GM18907 (cell line): ENCODE data around the gene NOXO1.

Source experiments
- ATAC-seq: cut with Tn5 transposase; IDR thresholded peaks from one replicate; pipeline ENCODE4 v1.9.1; 2021; ENCODE audit warnings: mild to moderate bottlenecking, moderate library complexity; ENCODE audit not compliant: unreplicated experiment

Gene NOXO1

DNA sequence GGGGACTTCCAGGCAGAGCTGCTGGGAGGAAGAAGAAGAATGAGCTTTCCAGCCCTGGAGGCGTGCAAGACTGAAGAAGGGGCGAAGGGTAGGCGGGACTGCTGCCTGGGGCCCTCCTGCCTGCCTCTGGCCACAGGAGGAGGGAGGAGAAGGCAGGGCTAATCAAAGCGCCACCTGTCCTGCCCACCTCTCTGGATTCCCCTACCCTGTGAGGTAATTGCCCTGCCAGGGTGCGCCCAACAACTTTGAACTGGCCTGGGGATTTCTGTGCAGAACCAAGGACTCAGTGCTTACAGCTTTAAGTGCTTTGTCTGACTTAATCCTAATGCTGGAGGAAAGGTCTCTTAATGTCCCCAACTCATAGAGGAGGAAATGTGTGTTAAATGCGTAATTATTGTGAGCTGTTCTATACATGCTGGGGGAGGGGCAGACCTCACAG, at the start of gene NOXO1:
NOXO1 (minus strand) TSS at position 72 of the 439 bp plus-strand sequence. CDS start 290 bp downstream, outside the sequence.
- ATAC-seq, result no peak

GRCh38 chr16:2030036-2030435, 48.8 kb upstream of the NOXO1 start:
- ATAC-seq, result no peak

- no peak for ATAC-seq
Observed at GRCh38 chr16:2029350-2029749, 48.1 kb upstream of the NOXO1 start.

DNA sequence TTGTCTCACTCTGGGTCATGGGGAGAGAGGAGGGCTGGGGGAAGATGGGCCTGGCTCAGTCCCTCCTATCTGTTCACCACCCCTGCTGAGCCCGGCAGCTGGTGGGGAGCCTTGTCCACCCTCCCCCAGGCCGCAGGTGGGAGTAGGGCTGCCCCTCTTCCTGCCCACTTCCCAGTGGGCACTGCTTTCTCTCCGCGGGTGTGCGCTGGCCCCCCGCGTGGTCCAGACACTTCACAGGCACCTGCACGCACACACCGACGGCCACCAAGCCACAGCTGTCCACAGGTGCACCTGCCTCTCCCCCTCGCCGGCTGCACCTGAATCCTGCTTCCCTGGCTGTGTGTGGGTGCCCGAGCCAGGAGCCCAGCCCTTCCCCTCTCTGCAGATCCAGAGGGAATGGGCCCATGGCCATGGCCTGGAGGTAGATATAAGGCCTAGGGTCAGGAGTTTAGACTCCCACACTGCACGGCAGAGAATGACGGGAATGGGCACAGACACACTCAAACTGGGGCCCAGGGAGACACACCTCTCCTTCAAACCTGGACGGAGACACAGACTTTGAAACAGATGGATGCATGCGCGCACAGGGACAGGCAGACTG, 47.5 kb upstream of the NOXO1 start:
- ATAC-seq, result no peak

DNA sequence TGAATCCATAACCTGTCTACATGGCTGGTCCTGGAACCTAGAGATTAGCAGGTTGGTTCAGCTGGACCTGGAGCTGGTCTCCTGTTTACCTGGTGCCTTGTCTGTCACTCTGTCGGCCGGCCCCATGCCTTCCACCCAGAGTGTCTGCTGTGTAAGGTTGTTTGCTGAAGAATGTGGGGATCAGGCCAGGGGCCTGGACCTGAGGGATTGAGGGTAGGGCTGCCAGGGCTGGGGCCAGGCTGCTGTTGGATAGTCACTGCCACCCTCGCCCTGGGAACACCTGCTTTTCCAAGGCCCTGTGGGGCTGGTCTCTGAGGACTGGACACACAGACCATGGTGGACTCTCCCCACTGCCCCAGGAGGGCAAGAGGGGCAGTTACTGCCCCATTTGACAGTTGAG, 46.9 kb upstream of the NOXO1 start:
- no peak for ATAC-seq

- ATAC-seq, result no peak
Observed at GRCh38 chr16:2027024-2028010, 46.0 kb upstream of the NOXO1 start.

- ATAC-seq, result no peak
Observed at GRCh38 chr16:2026461-2027023, 45.3 kb upstream of the NOXO1 start, which contains the start of gene NHERF2. Gene NHERF2, plus strand, starts transcription at chr16:2026902. Its CDS starts 104 bp downstream, at chr16:2027006.

GRCh38 chr16:2025878-2026460, 44.7 kb upstream of the NOXO1 start:
- no peak for ATAC-seq

DNA sequence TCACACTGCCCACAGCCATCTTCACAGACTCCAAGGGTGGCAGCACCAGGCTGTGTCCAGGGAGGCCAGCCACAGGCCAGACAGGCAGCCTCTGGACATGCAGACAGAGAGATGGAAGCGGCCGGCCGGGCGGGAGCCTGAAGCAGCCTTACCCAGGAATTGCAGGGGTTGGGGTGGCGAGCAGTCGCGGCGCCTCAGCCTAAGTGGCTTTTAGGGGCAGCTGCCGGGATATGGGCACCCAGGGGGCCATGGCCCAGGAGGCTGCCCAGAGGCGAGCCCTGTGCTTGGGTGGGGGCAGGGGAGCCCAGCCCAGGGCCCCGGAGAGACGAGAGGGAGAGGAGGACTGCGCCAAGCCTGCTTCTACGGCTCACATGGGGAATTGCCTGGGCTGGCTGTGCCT, 44.0 kb upstream of the NOXO1 start:
- no peak for ATAC-seq

- ATAC-seq, result no peak
Observed at GRCh38 chr16:2024032-2024420, 42.8 kb upstream of the NOXO1 start.

- ATAC-seq, result peak; percentile 77
Observed at GRCh38 chr16:2023092-2024031, 42.1 kb upstream of the NOXO1 start.

DNA sequence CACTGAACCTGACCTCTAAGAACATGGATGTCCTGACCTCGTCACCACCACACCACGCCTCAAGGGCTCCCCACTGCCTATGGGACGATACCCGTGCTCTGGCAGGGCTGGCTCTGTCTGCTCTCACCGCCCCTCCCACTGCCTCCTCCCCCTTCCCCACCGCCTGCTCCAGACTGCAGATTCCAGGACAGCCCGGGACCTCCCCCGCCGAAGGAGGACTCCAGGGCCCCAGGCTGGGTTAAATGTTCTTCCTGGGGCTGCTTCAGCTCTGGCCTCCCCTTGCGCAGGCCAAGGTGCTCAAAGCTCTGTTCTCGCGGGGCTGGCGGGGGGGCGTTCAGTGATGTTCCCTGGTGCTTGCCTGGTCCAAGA, 41.4 kb upstream of the NOXO1 start:
- ATAC-seq, result no peak

DNA sequence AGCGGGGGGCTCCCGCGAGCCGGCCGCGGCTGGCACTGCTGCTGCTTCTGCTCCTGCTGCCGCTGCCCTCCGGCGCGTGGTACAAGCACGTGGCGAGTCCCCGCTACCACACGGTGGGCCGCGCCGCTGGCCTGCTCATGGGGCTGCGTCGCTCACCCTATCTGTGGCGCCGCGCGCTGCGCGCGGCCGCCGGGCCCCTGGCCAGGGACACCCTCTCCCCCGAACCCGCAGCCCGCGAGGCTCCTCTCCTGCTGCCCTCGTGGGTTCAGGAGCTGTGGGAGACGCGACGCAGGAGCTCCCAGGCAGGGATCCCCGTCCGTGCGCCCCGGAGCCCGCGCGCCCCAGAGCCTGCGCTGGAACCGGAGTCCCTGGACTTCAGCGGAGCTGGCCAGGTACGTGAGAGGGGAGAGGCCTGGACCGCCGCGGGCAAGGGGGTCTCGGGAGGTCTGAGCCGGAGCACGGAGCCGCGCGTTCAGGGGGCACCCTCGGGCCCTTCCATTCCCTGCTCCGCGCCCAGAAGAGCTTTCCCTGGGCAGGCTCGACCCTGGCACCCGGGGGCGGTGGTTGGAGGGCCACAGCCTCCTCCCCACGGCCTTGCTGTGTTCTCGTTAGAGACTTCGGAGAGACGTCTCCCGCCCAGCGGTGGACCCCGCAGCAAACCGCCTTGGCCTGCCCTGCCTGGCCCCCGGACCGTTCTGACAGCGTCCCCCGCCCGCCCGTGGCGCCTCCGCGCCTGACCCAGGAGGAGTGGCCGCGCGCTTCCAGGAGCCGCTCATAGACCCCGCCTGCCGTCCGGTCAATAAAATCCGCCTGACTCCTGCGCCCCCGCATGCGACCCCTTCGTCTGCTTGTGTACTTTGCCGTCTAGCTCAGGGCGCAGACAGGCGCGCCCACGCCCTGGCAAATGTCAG, 38.9 kb upstream of the NOXO1 start:
- no peak for ATAC-seq

DNA sequence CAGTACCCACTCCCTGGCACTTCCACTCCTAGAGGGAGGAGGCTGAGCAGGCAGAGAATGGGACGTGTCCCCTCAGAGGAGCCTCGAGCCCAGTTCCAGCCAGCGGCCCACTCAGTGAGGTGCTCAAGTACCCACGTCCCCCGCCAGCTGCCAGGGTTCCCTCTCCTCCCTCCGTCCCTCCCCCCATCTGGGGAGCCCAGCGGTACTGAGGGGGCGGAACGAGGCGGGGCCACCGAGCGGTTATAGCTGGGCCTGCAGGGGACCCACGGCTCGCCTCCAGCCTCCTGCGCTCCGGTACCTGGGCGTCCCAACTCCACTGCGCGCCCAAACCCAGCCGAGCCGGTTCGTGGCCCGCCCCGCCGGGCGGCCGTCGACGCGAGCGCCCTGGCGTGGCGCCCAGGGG, 38.2 kb upstream of the NOXO1 start, which contains the start of gene NPW:
NPW (plus strand) TSS at position 268 of the 403 bp plus-strand sequence.
- ATAC-seq, result no peak

DNA sequence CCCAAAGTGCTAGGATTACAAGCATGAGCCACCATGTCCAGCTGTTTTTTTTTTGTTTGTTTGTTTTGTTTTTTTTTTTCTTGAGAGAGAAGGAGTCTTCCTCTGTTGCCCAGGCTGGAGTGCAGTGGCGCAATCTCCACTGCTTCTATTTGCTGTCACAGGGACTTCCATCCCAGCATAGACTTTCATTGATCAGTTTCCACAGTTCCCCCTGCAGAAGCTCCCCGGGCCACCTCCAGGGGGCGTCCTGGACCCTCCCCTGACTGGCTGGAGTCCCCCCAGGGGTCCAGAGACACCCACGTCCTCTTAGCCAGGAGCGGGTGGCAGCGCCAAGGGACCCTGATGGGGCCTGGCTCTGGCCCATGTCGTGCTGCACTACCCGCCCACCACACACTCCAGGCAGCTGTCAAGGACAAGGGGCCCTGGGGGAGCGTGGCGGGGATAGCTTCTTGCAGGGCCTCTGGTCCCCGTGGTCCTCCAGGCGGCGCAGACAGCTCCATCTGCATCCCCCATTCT, 35.2 kb upstream of the NOXO1 start:
- ATAC-seq, result no peak

GRCh38 chr16:2015947-2016208, 34.6 kb upstream of the NOXO1 start:
- no peak for ATAC-seq

- no peak for ATAC-seq
Observed at GRCh38 chr16:2015117-2015946, 34.1 kb upstream of the NOXO1 start.

DNA sequence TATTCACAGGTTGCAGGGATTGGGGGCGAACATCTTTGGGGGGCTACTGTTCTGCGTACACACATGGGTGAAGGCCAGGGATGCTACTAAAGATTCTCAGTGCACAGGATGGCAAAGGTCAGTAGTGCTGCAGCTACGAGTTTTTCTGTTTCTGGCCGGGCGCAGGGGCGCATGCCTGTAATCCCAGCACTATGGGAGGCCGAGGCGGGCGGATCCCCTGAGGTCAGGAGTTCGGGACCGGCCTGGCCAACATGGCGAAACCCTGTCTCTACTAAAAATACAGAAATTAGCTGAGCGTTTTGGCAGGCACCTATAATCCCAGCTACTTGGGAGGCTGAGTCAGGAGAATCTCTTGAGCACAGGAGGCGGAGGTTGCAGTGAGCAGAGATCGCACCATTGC, 32.3 kb upstream of the NOXO1 start:
- no peak for ATAC-seq
